ENCODE results near the gene RIC8B.
"Not testable (repeated sequence)": the region's sequence is repeated elsewhere in the genome, so short reads cannot be mapped to it uniquely, and the experiment has no call there.

The RIC8B gene

DNA sequence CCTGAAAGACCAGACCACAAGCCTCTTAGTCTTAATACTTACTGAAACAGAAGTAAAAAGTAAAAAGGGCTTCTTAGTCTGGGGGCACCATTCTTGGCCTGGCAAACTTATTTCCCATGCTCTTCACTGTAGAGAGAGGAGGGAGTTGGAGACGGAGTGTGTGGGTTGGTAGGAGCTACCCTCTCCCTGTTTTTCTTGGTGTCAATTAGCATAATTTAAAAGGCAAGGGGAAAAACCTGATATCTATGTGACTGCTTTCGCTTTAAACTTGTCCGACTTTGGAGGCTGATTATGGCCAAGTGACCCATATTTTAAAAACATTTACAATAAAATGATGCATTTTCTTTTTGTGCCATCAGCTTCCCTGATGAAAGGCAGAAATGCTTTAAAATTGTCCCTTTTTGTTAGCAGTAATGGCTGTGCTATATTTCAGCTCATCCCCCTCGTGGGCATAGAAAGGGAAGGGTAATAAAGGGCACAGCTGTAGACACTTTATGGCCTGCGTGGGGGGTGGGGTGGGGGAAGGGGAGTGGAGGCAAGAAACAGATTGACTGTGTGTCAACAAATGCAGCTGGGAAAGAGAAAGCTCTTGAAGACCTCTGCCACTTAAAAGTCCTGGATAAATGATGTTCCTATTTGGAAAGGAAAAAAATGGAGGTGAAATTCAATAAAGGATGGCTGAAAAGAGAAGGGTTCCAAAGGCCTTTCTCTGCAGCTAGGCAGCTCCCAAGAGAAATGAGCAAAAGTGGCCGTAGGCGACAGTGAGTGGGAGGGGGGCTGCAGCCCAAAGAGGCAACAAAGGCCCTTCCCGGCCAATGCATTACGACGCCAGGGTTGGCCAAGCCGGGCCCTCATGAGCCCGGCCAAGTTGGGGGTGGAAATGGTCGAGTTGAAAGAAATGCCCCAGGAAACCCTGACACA is 123.8 kb downstream of the RIC8B start:
- peak in 32 of 58 donors; percentile 3 to 51 (median 16) for DNase-seq

DNA sequence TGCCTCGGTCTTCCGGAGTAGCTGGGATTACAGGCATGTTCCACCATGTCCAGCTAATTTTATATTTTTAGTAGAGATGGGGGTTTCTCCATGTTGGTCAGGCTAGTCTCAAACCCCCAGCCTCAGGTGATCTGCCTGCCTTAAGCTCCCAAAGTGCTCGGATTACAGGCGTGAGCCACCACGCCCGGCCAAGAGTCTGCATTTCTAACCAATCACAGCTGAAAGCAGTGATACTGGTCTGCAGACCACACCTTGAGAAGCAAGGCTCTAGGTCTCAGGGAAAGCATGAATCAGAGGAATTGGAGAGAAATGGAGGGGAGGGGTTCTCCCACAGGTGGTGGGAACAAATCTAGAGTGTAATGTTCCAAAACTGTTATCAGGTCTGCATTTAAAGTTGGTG is 126.1 kb downstream of the RIC8B start:
- DNase-seq: no peak

DNA sequence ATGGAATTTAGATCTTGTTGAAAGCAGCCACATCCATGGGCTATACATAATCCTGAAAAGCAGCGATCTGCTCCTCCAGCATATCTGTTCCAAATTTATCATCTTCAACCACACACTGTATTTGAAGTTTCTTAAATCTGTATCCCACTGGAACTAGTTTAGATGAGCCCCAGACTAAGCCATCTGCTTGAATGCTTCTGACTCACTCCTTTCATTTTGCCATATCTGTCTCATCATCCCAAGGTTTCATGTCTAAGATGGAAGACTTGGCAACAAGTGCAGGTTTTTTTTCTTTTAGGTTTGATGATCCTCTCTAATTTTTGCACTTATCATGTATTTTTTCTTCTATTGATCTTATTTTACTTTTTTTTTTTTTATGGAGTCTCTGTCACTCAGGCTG is 126.8 kb downstream of the RIC8B start:
- DNase-seq: no peak

GRCh38 chr12:106902053-106902452 is 127.6 kb downstream of the RIC8B start:
- DNase-seq: no peak

GRCh38 chr12:106903241-106903945 is 128.9 kb downstream of the RIC8B start:
- DNase-seq: peak in 18 of 58 donors; percentile 1 to 32 (median 7)

DNA sequence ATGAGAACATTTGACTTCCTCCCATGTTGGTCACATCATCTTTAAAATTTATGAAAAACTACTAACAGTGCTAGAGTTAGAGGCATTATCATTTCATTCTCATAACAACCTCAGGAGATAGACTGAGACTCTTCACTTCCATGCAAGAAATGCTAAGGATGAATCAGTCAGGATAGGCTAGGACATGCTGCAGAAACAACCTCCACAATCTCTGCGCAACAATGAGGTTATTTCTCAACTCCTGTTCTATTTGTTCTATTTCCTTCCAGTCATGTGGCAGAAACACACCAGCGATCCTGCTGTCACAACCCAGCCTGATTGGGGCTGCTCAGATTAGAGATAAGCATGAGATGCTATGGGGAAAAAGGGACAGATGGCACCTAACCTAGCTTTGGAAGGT is 132.2 kb downstream of the RIC8B start:
- DNase-seq: no peak

GRCh38 chr12:106907411-106907810 is 132.9 kb downstream of the RIC8B start:
- DNase-seq: no peak

GRCh38 chr12:106907846-106908245 is 133.4 kb downstream of the RIC8B start:
- no peak for DNase-seq

DNA sequence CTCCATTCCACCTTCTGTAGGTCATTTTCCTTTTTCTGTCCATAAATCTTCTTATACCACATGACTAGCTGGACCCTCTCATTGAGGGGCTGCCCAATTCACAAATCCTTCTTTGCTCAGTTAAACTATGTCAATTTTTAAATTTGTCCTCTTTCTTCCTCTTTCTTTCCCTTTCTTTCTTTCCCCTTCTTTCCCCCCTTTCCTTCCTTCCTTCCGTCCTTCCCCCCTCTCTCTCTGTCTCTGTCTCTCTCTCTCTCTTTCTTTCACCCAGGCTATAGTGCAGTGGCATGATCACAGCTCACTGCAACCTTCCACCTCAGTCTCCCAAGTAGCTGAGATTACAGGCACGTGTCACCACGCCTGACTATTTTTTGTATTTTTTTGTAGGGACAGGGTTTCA is 134.1 kb downstream of the RIC8B start:
- no peak for DNase-seq

DNA sequence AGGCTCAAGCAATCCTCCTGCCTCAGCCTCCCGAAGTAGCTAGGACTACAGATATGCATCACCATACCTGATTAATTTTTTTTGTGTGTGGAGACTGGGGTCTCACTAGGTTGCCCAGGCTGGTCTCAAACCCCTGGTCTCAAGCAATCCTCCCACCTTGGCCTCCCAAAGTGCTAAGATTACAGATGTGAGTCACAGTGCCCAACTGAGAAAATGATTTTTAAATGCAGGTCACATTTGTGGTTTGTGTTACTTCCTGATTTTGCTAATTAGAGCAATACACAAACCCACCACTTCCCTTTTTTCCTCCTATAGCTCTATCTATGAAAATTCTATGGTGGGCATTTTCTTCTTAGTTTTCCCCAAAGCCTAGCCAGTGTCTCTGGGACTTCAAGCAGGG is 135.7 kb downstream of the RIC8B start:
- DNase-seq: no peak

- no peak for DNase-seq
Measured at GRCh38 chr12:106911581-106911980, 137.1 kb downstream of the RIC8B start.

DNA sequence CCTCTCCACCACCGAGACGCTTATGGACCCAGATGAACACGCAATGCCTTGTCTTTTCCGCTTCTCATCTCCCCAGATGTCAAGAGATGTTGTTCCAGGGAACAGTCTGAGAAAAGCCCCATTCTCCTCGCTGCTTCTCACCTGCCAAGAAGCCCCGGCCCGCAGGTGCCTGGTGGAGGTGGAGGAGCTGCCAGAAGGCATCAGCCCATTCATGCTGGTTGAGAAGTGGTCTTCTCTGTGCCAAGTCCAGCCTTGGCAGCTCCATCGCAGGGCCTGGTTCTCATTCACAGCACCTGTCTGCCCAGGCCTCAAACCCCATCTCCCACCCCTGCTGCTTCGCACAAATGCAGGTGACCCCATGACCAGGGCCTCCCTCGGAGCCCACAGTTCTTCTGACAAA is 139.0 kb downstream of the RIC8B start:
- DNase-seq: no peak

GRCh38 chr12:106914796-106915634 is 140.5 kb downstream of the RIC8B start:
- no peak for DNase-seq

- DNase-seq: no peak
Measured at GRCh38 chr12:106915635-106916026, 141.1 kb downstream of the RIC8B start.

- no peak for DNase-seq
Measured at GRCh38 chr12:106917503-106917902, 143.0 kb downstream of the RIC8B start.

DNA sequence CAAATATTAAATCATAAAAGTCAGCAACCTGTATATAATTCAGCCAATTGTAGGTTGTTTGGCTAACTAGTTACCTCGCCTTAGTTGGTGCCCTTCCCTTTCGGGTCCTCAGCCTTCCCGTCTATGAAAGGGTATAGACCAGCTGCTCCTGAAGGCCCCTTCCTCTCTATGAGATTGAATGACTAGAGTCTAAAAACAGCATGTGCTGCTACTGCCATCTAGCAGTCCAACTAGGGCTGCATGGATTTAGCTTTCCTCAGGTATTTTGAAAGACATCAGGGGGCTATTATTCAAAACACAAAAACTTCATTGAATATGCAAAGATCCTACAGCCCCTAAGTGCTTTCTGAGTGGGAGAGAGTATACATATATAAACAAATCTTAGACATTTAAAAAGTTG is 144.3 kb downstream of the RIC8B start:
- peak in 2 of 58 donors; percentile 1 to 5 for DNase-seq

- DNase-seq: peak in 2 of 58 donors; percentile 1 to 8
Measured at GRCh38 chr12:106919910-106920544, 145.5 kb downstream of the RIC8B start.

GRCh38 chr12:106921976-106922375 is 147.5 kb downstream of the RIC8B start:
- not testable (repeated sequence) for DNase-seq

GRCh38 chr12:106923594-106923993 is 149.1 kb downstream of the RIC8B start:
- not testable (repeated sequence) for DNase-seq

DNA sequence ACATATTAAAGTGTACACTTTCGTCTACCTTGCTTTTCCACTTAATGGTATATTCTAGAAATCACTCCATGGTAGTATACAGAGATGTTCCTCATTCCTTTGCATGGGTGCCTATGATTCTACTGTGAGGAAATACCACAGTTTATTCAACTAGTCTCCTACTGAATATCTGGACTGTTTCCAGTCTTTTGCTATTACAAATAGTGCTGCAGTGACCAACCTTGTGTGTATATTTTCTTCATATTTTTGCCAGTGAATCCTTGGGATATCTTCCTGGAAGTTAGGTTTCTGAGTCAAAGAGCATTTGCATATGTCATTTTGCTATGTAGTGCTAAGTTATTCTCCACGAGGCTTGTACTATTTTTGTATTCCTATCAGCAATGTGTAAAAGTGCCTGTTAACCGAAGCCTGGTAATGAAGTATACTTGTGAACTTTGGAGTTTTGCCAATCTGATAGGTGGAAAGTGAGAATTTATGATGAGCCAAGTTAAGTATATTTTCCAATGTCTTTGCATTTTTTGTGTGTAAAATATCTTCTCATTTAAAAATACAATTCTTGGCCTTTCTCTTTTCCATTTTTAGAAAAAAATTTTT is 149.9 kb downstream of the RIC8B start:
- DNase-seq: no peak

DNA sequence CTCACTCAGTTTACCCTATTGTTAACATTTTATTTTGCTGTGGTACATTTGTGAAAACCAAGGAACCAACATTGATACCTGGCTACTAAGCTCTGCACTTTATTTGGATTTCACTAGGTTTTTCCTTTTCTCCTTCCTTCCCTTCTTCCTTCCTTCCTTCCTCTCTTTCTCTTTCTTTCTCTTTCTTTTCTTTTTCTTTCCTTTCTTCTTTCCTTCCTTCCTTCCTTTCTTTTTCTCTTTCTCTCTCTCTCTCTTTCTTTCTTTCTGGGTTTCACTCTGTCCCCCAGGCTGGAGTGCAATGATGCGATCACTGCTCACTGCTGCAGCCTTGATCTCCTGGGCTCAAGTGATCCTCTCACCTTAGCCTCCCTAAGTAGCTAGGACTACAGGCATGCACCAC is 152.2 kb downstream of the RIC8B start:
- no peak for DNase-seq
